NCI-H2029 (cell line): ENCODE results near the gene IQGAP2.
"Not testable (repeated sequence)": the region's sequence is repeated elsewhere in the genome, so short reads cannot be mapped to it uniquely, and the experiment has no call there.

Experiments used
- DNase-seq: peaks from one replicate; lab custom pipeline; 2025; lab: John Stamatoyannopoulos, UW

The IQGAP2 gene

DNA sequence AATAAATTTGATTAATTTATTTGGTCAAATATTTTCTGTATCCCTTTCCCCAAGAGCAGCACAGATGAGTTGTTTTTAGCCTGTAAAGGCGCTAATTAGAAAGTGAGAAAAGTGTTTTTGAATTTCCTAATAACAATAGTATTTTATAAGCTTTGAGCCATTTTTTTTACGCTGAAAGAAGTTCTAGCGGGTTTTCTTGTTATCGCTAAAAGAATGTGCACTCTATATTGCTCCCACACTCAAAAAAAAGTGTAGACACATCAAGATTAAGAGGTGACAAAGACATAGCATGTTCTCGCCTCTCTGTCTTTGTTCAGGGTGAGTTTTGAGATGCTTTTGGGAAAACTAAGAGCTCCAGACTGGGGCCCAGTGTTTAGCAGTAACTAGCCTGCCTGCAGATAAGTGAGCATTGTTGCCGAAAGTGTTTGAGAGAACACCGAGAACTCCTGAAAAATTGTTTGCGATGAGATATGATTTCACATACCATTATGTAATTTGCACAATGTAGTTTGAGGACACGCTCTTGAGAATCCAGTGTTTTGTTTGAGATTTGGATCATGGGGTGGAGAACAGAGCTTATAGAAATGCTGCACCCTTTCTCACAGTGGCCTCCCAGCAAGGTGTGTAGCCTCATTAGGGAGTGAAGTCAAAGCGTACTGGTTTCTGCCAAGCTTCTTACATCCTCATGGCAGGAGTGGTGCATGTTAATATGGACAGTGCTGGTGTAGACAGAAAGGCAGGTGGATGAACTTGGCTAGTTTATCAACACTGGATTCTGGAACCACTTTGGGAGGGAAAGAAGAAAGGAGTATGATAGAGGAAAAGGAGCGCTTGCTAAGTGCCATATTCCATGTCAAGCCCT lies 314.4 kb downstream of the IQGAP2 start:
- DNase-seq: no peak

DNA sequence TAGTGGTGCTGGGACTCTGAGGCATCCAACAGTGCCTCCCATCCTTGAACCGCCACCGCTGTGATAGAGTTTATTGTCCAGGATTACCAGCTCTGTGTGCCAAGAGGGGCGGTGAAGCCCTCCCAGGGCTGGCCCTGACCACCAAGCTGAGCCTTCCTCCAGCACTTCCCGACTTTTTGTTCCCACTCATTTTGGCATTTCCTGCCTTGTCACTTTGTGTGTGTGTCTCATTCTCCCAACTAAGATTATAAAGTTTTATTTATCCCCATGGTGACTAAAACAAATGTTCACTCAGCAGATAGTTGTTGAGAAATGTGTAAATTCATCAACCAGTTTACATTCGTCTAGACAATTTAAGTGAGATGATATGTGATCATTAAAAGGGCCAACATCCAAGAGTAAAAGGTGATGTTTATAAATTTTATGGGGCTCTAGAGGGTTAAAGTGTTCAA lies 315.3 kb downstream of the IQGAP2 start:
- DNase-seq: no peak

DNA sequence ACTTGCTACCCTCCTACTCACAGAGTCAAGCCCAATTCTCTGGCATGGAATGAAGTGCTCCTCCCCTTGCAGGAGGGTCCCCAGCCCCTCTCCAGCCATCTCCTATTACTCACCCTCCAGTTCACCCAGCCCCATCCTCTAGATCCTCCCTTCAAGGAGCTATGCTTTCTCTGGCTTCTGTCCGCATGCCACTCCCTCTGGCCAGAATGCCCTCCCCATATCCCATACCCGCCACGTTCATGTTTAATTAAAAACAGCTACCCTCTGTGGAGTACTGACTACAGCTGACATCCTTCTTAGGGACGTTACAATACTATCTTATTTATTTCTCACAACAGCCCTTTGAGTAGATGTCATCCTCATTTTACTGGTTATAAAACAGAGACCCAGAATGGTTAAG lies 315.8 kb downstream of the IQGAP2 start:
- DNase-seq: no peak

DNA sequence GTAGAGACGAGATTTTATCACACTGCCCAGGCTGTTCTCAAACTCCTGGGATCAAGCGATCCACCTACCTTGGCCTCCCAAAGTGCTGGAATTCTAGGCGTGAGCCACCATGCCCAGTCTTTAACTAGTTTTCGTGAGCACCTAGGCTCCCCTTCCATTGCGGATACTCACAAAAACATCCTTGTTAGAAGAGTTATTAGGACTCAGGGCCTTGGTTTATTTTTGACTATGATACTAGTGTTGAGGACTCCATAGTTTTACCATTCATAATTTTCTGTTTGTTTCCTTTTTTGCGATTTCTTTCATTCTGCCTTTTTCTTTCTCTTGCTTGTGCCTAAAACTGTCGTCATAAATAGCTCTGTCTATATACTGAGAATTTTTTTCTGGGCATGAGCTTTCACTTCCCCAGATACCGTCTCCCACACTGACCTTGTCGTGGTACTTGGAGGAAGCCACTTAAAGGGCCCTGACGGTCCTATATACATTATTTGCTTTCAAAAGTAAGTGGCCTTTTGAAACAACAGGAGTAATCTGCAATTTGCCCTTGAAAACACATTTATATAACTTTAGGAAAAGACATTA lies 318.0 kb downstream of the IQGAP2 start:
- DNase-seq: no peak

DNA sequence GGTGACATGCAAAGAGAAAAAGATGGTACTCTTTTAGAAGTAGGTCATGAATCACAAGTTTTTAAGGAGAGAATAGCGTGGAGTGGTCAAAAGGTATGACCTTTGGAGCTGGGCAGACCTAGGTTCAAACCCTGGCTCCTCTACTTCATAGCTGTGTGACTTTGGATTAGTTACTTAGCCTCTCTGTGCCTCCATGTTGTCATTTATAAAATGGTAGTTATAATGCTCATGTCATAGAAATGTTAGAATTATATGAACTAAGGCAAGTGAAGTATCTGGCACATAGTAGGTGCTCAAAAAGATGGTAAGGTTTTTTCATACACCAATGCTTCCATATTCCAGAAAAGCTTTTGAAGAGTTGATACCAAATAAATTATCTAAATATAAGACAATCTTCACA lies 320.2 kb downstream of the IQGAP2 start:
- DNase-seq: no peak

DNA sequence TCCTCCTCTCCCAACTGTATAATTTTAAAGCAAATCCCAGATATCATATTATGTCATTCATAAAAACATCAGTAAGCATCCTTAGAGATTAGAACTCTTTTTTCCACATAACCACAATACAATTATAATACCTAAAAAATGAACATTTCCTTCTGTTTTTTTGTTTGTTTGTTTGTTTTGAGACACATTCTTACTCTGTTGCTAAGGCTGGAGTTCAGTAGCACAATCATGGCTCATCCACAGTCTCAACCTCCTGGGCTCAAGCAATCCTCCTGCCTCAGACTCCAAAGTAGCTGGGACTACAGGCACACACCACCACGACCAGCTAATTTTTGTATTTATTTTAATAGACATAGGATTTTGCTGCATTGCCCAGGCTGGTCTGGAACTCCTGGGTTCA lies 320.8 kb downstream of the IQGAP2 start:
- DNase-seq: no peak

DNA sequence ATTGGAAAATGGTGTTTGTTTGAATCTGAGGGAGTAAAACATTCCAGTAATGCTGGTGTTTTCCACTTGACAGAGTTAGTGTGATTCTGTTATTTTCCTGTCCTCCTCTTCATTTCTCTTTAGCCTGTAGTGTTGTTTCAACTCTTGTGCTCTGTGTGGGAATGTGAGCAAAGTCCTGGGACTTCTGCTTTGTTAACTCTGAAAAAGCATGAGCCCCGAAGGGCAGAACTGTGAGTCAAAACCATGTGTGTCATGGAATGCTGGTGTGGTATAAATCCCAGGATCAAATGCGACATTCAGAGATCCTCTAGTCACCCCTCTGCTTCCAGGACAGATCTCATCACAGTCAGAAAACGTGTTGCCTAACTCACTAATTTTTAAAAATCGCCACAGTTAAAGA lies 321.8 kb downstream of the IQGAP2 start:
- DNase-seq: no peak

DNA sequence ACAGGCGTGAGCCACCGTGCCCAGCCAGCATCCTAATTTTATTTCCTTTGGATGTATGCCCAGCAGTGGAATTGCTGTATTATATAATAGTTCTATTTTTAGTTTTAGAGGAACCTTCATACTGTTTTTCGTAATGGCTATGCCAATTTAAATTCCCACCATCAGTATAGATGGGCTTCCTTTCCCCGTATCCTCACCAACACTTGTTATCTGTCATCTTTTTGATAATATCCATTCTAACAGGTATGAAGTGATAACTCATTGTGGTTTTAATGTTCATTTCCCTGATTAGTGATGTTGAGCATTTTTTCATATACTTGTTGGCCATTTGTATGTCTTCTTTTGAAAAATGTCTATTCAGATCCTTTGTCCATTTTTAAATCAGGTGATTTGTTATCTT lies 325.9 kb downstream of the IQGAP2 start:
- DNase-seq: no peak

DNA sequence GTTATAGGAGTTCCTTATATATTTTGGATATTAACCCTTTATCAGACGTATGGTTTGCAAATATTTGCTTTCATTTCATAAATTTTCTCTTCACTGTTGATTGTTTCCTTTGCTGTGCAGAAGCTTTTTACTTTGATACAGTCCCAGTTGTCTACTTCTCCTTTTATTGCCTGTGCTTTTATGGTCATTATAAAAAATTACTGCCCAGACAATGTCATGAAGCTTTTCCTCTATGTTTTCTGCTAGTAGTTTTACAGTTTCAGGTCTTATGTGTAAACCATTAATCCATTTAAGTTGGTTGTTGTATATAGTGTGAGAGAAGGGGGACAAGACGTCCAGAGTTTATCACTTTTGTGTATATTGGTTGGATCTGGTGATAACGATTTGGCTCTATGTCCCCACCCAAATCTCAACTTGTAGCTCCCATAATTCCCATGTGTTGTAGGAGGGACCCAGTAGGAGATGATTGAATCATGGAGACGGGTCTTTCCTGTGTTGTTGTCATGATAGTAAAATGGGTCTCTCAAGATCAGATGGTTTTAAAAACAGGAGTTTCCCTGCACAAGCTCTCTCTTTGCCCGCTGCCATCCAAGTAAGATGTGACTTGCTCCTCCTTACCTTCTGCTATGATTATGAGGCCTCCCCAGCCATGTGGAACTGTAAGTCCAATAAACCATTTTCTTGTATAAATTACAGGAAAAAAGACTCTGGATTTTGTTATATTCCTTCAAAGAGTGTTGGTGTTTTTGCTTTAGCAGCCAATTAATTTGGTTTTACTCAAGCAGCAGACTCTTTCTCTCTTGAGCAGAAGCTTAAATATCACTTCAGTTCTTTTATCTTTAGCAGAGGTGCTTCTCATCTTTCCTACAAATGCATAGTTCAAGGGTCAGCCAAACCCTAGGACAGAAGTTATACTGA lies 326.5 kb downstream of the IQGAP2 start:
- no peak for DNase-seq

DNA sequence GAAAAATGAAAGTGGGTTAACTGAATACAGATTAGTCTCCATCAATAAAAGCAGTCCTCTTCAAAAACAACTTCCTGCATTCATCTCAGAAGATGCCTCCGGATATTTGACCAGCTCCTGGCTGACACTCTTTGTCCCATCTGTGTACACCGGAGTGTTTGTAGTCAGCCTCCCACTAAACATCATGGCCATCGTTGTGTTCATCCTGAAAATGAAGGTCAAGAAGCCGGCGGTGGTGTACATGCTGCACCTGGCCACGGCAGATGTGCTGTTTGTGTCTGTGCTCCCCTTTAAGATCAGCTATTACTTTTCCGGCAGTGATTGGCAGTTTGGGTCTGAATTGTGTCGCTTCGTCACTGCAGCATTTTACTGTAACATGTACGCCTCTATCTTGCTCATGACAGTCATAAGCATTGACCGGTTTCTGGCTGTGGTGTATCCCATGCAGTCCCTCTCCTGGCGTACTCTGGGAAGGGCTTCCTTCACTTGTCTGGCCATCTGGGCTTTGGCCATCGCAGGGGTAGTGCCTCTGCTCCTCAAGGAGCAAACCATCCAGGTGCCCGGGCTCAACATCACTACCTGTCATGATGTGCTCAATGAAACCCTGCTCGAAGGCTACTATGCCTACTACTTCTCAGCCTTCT lies 329.4 kb downstream of the IQGAP2 start:
- no peak for DNase-seq

DNA sequence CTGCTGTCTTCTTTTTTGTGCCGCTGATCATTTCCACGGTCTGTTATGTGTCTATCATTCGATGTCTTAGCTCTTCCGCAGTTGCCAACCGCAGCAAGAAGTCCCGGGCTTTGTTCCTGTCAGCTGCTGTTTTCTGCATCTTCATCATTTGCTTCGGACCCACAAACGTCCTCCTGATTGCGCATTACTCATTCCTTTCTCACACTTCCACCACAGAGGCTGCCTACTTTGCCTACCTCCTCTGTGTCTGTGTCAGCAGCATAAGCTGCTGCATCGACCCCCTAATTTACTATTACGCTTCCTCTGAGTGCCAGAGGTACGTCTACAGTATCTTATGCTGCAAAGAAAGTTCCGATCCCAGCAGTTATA lies 329.9 kb downstream of the IQGAP2 start:
- DNase-seq: no peak

DNA sequence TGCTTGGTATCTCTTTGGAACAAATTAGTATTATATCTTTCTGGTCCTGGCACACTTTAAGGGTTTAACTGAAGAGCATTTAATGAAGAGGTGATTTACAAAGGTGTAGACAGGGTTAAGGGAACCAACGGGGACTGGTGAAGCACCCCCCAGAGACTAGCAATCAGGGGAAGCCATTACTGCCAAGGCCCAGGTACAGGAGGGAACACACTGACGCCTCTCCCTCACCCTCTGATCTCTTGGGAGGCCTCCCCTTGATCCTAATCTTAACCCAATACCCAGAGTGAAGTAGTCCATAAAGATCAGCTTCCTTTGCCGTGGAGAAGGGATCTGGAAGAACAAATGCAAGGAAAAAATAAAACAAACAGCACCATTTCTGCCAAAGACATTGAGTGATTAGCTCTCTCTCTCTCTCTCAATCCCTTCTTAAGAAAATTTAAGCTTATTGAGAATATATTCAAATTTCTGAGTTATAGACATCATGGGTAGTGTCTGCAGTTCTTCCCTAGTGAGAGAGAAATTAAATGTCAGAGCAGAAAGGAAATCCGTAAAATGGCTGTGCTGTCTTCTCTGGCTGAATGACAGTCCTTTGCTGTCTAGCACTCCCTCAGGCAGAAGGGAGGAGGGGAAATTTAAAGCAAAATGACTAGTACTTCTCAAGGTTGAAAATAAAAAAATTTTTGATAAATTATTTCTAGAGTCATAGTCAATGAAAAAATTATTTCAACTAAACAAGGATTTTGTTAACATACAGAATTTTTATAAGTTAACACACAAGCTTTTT lies 332.9 kb downstream of the IQGAP2 start:
- no peak for DNase-seq

DNA sequence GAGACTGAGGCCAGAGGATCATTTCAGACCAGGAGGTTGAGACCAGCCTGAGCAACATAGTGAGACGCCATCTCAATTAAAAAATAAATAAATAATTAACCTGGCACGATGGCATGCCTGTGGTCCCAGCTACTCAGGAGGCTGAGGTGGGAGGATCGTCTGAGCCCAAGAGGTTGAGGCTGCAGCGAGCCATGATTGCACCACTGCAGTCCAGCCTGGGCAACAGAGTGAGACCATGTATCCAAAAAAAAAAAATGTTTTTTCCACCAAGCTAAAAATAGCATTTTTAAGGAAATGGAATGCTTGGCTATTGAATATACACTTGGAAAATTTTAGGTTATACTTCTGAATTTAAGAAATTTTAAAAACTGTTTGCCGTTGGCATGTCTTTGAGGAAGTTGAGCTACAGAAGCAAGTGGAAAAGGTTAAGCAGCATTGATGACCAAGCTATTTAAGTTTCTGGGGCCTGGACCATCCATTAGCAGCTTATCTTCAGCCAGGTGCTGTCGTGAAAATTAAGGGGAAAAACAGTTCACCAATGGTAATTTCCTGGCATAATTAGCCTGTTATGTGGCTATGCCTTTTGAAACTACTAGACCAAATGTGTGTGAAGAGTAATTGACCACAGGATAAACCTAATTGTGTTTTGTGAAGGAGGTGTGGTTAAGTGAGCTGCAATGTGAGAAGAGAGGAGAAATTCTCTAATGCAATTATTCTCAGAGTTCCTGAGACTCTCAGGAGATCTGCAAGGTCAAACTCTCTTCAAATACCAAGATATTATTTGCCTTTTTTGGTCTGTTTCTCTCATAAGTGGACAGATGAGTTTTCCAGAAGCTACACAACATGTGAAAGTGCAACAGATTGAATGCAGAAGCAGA lies 333.8 kb downstream of the IQGAP2 start:
- DNase-seq: no peak

DNA sequence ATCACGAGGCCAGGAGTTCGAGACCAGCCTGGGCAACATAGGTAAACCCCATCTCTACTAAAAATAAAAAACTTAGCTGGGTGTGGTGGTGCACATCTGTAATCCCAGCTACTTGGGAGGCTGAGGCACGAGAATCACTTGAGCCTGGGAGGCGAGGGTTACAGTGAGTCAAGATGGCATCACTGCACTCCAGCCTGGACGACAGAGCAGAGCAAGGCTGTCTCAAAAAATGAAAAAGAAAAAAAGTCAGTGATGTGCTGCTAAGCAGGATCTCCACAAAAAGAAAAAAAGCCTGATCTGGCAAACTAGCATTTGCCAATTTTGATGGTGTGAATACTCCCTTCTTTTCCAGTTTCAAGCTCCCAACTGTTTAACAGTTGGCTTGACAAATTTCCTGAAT lies 334.8 kb downstream of the IQGAP2 start:
- DNase-seq: no peak

DNA sequence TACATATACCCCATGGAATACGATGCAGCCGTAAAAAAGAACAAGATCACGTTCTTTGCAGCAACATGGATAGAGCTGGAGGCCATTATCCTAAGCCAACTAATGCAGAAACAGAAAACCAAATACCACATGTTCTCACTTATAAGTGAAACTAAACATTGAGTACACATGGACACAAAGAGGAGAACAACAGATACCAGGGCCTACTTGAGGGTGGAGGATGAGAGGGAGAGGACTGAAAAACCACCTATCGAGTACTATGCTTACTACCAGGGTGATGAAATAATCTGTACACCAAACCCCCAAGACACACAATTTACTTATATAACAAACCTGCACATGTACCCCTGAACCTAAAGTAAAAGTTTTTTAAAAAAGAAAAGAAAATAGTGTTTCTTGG lies 338.4 kb downstream of the IQGAP2 start:
- not testable (repeated sequence) for DNase-seq

DNA sequence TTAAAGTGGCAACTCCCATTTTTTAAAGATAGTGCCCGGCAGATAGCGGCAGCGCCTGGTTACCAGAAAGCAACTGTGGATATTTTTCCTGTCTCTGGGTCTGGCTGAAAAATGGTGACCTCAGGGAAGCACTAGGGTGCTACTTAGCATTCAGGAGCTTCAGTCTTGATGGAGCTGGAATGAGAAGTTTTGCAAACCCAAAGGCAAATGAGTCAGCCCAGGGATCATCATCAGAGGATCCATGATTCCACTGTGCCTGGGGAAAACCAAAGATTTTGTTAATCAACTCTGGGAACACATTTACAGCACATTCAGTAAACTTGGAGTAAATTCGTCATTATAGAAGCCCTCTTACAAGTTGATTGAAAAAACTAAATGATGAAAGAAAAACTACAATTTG lies 339.5 kb downstream of the IQGAP2 start:
- DNase-seq: no peak

DNA sequence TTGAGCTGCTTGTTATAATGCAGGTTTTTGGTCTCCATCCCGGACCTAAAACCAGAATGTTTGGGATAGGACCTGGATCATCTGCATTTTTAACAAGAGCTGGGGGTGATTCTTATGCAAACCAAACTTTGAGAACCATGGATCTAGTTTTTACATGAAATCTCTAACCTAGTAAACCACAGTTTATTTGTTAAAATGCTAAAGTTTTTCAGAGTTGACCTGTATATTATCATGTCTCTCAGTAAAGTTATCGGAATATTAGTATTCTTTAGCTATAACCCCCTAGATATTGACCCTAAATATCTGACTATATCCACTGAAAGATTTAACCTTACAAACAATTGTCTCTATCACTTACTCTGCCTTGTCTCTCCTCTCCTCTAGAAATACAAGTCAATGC lies 341.5 kb downstream of the IQGAP2 start:
- no peak for DNase-seq

DNA sequence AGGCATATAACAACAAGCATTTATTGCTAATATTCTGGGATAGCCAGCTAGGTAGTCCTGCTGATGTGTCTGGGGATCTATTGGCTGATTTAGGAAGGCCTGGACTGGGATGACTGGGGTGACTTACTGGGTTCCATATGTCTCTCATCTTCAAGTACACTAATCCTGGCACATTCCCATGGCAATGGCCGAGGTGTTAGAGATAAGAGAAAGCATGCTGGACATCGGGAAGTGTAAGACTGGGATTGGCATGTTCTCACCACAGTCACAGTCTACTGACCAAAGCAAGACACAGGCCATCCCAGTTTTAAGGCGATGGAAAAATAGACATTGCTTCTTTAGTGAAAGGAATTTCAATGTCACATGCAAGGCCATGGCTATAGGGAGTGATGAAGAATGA lies 342.6 kb downstream of the IQGAP2 start:
- no peak for DNase-seq

DNA sequence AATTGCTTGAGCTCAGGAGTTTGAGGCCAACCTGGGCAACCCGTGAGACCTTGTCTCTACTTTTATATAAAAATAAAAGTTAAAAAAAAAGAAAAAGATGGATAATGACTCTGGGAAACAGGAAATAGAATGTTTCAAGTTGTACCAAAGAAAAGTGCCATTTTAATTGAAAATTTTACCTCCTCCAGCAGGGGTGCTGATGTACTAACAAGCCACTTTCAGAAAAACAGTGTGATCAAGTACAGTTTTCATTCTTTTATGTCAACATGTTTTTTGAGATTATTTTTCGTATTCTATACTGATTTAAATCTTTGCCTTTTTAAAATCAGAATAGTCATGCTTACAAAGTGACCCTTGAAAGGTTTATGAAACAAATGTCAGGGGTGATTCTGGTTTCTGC lies 343.6 kb downstream of the IQGAP2 start:
- DNase-seq: no peak

DNA sequence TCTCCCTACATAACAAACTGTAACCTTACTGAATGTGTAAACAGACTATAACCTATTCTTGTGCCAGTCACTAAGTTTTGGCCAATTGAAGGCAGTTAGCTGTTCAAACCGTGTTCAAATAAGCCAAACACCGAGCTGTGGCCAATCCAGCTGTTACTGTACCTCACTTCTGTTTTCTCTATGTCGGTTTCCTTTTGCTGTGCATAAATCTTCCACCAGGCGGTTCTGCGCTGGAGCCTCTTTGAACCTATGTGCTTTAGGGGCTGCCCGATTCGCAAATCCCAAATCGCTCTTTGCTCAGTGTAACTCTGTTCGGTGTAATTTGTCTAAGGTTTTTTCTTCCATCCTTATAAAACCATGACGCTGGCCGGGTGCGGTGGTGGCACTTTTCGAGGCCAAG lies 344.6 kb downstream of the IQGAP2 start:
- DNase-seq: no peak
